G401.6 (cell line): Measurements from ENCODE around the gene RAP1GAP2.
"Not testable (repeated sequence)": the region's sequence is repeated elsewhere in the genome, so short reads cannot be mapped to it uniquely, and the experiment has no call there.

Source experiments
- FAIRE-seq: peaks from 2 replicates; lab custom pipeline; 2012; peaks lifted over from hg19 to GRCh38; lab: Jason Lieb, UNC

Gene RAP1GAP2

DNA sequence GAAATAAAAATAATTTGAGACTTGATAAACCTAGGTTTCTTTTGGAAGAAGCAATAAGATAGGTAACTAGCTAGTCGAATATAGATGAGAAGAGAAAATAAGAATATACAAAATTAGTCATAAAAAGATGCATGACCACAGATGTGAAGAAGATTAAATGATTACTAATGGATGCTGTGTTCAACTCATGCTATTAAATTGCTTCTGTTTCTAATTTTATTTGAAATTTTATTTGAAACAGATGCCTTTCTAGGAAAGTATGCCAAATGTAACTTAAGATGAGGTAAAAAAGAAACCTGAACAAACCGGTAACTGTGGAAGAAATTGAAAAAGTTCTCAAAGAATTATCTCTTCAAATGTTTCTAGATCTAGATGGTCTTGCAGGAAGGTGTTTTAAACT, 175.6 kb downstream of the RAP1GAP2 start:
- FAIRE-seq: no peak

DNA sequence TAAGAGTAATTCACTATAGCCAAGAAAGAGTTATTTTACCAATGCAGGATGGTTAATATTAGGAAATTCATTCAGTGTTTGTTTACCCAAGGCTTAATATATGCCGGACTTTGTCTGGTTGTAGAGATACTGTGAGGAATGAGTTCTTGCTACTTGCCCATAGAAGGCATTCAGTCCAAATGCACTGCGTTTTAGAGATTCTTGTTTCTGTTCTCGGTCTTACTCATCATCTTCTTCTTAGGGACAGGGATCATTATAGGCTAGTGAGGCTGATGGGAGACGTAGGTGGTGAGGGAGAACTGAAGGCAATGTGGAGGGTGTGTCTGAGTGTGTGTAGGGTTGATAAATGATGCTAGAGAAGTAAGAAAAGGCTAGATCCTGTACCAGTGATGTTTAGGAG, 176.5 kb downstream of the RAP1GAP2 start:
- FAIRE-seq: no peak

DNA sequence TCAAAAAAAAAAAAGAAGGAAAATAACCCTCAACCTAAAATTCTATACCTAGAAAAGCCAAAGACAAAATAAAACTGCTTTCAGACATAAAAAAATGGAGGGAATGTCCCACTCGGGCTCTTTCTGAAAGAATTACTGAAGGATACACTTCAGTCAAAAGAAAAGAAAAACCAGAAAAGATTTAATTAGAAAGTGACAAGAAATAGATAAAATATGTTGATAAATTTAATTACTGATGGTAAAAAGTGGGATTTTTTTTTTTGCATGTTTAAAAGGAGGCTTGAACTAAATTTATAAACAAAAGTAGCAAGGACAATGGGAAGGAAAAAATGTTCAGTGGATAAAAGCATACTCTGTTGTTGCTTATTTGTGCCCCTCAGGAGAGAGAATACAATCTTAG, 178.1 kb downstream of the RAP1GAP2 start:
- FAIRE-seq: no peak

DNA sequence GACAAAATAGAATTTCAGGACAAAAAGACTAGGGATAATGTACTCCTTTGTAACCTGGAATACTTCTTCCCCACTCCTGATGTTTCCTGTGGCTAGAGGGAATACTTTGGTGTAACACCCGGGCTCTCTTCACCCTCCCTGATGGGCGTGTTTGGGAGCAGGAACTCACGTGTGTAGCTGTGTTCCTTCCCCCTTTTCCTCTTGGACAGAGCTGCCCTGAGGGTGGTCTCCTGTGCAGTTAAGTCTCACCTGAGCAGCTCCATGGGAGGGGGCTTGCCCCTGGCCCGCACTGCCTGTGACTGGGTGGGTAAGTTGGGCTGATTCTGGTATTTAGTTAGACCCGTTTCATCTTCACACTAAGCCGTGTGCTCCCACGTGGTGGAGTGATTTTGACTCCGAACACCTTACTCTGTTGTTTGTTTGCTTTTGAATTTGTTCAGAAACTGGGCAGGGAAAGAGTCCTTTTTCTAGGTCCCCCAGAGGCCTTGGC, 179.3 kb downstream of the RAP1GAP2 start:
- FAIRE-seq: no peak

- FAIRE-seq: no peak
Measured at GRCh38 chr17:2977157-2977556, 180.9 kb downstream of the RAP1GAP2 start.

DNA sequence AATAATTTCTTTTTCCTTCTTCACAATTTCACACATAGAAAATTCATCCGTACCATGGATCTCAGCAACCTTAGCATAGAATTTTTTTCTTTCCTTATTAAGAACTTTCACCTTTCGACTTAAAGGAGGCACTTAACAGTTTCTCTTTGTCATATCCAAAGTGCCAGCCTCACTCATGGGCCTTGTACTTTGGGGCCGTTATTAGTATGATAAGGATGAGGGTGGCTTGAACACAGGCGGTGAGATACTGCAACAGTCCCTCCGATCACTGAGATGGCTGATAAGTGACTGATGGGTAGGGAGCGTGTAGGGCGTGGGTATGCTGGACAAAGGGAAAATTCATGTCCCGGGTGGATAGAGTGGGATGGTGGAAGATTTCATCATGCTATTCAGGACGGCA, 181.9 kb downstream of the RAP1GAP2 start:
- FAIRE-seq: no peak

GRCh38 chr17:2978991-2979390, 182.8 kb downstream of the RAP1GAP2 start:
- no peak for FAIRE-seq

- FAIRE-seq: no peak
Measured at GRCh38 chr17:2980211-2980903, 184.1 kb downstream of the RAP1GAP2 start.

GRCh38 chr17:2980904-2981246, 184.6 kb downstream of the RAP1GAP2 start:
- FAIRE-seq: no peak

- no peak for FAIRE-seq
Measured at GRCh38 chr17:2981325-2981724, 185.1 kb downstream of the RAP1GAP2 start.

- no peak for FAIRE-seq
Measured at GRCh38 chr17:2982854-2983253, 186.6 kb downstream of the RAP1GAP2 start.

GRCh38 chr17:2983255-2983654, 187.0 kb downstream of the RAP1GAP2 start:
- FAIRE-seq: no peak

DNA sequence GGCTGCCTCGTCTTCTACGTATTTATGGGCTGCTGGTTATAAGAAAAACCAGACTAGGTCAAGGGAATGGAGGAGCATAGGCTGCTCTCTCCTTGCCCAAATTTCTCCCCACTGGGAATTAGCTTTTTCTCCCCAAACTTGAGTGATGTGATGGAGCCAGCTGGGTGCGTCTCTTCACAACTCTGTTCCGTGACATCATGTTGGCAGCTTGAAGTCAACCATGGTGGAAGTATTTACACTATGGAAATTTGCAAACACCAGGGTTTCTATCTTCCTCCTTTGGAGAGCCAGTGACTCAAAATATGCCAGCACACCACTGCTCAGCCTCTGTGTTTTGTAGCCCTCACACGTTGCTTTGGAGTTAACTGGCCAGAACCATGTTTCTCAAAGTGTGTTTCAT, 189.1 kb downstream of the RAP1GAP2 start:
- no peak for FAIRE-seq

DNA sequence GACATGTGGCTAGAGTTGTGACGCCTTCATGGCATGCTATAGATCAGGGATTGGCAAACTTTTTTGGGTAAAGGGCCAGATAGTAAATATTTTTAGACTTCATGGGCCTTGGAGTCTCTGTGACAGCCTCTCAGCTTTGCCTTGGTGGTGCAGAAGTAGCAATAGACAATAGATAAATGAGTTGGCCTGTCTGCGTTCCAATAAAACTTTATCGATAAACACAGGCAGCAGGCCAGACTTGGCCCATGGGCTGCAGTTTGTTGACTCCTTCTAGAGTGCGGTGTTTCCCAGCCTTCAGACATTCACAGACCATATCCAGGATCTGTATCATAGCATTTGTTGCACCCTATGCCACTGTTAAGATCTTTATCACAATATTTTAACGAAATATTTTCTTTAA, 190.7 kb downstream of the RAP1GAP2 start:
- no peak for FAIRE-seq

DNA sequence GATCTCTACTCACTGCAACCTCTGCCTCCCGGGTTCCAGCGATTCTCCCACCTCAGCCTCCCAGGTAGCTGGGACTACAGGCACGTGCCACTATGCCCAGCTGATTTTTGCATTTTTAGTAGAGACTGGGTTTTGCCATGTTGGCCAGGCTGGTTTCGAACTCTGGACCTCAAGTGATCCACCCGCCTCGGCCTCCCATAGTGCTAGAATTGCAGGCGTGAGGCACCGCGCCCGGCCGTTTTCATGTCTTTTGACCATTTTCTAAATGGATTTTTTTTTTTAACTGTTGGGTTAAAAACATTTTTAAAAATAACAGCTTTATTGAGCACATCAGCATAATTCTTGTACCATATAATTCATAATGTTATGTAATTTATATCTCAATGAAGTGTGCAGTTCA, 193.2 kb downstream of the RAP1GAP2 start:
- not testable (repeated sequence) for FAIRE-seq

- FAIRE-seq: no peak
Measured at GRCh38 chr17:2989855-2990254, 193.6 kb downstream of the RAP1GAP2 start.

GRCh38 chr17:2990396-2990795, 194.2 kb downstream of the RAP1GAP2 start:
- FAIRE-seq: no peak

- not testable (repeated sequence) for FAIRE-seq
Measured at GRCh38 chr17:2991396-2992180, 195.3 kb downstream of the RAP1GAP2 start.

DNA sequence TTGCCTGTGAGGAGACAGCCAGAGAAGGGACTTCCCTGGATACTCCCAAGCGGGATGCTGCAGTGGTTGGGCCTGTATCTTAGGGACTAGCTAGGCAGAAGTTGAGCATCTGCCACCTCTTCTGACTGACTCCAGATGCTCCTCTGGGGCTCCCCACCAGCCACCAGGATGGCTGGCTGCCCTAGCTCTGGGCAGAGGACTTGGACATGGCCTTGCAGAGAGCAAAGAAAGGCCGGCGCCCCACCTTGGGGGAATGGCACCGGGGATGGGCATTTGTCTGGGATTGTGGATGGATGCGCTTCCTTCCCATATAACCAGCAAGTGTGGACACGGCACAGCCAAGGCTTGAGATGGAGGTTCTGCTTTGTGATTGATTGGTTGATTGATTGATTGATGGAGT, 198.2 kb downstream of the RAP1GAP2 start:
- FAIRE-seq: no peak

- FAIRE-seq: no peak
Measured at GRCh38 chr17:2995377-2995776, 199.1 kb downstream of the RAP1GAP2 start.

GRCh38 chr17:2995886-2996809, 199.9 kb downstream of the RAP1GAP2 start:
- FAIRE-seq: no peak

DNA sequence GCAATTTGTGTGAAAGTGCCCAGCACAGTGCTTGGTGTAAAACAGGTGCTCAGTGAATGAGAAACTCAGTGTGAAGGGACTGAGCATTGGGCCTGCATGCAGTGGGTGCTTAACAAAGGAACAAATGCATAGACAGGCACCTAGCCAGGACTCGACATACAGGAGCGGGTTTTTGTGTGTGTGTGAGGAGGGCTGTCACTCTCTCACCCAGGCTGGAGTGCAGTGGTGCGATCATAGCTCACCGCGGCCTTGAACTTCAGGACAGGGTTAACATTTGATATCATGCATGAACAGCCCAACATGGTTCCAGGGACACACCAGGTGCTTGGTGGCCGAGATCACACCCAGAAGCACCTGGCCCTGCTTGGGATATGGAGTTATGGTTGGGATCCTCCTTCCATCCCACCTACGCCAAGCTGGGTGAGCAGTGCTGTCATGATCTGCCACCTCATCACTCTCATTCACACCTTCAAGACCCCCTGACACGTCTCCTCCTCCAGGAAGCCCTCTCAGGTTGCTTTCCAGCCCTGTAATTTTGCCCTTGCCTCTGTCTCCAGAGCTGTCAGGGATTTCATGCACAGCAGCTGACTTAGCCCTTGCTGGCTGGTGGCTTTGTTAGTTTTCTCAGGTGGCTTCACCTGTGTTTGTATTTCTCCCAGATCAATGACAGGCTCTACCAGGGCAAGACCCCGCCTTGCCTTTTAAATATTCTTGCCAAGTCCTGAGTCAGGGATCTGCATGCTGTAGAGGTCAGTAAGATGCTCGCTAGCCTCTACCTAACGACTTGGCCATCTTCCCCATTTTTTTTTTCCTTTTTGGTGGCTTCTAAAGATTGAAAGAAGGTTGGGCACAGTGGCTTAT, 200.8 kb downstream of the RAP1GAP2 start:
- FAIRE-seq: no peak
